Right atrium auricular region (tissue), 2 donors: ENCODE measurements around the gene S1PR5. TPM values are rescaled to one million over a fixed set of nuclear protein-coding genes. Genes with fewer than 3 reads are reported as not detected.
A peak's percentile ranks its signal among the peaks of the same experiment; 100 is the strongest.
"Not testable (repeated sequence)": the region's sequence is repeated elsewhere in the genome, so short reads cannot be mapped to it uniquely, and the experiment has no call there.

Source experiments
- DNase-seq: peaks from one replicate; pipeline ENCODE4 v3.0.0-alpha.2; 2019; ENCODE audit warnings: low spot score
- H3K27ac ChIP-seq, 2 donors: fragments of 200-600 bp; sonication (generic); 1 replicate in 1 of 2; 2 replicates in 1 of 2; pipeline ENCODE4 v1.5.1; 2016 to 2019
- H3K27me3 ChIP-seq, 2 donors: fragments of 200-600 bp; sonication (generic); one replicate each; pipeline versions ENCODE4 v1.5.1 to v1.6.0; 2017 to 2019
- H3K36me3 ChIP-seq: fragments of 200-600 bp; sonication (generic); one replicate; pipeline ENCODE4 v1.5.1; 2016
- H3K4me1 ChIP-seq, 2 donors: fragments of 200-600 bp; sonication (generic); one replicate each; pipeline versions ENCODE4 v1.5.1 to v1.6.0; 2017 to 2019
- H3K4me3 ChIP-seq, 2 donors: fragments of 200-600 bp; sonication (generic); 1 replicate in 1 of 2; 2 replicates in 1 of 2; pipeline ENCODE4 v1.5.1; 2017 to 2019; ENCODE audit warnings: mild to moderate bottlenecking in 1 of 2, moderate library complexity in 1 of 2
- H3K9me3 ChIP-seq, 2 donors: fragments of 200-600 bp; sonication (generic); one replicate each; pipeline ENCODE4 v1.5.1; 2019
- CTCF ChIP-seq, 2 donors: fragments of 200-600 bp; sonication (generic); IDR thresholded peaks; one replicate each; pipeline ENCODE4 v1.5.1; 2019; ENCODE audit warnings: antibody characterized with exemption in 2 of 2
- total RNA-seq, 2 donors: library from RNA; depleted of rRNA; stranded (reverse); fragments of >200 nt; gene quantifications; one replicate each; pipeline ENCODE4 v1.1.0, GENCODE V29; 2016

The S1PR5 gene
- total RNA-seq, 2 donors from 2014 or later = 0.12 to 0.59 TPM

GRCh38 chr19:10533646-10534386, 16.6 kb upstream of the S1PR5 start:
- H3K4me1 ChIP-seq = no peaks in the 10 kb centered on the region
- TF ChIP-seq CTCF (IDR thresholded peaks at IDR 0.05) = no peak
- H3K4me3 ChIP-seq = no peak overlapping the region
- no peaks in the 10 kb centered on the region for H3K36me3 ChIP-seq
- no peak for DNase-seq
- H3K27ac ChIP-seq = peak overlapping the region in 1 of 2 donors; percentile 6
- H3K27me3 ChIP-seq = no peaks in the 10 kb centered on the region
- H3K9me3 ChIP-seq = no peaks in the 10 kb centered on the region

- Histone ChIP-seq H3K4me3 (no peak overlapping the region), H3K27me3 (no peaks in the 10 kb centered on the region), H3K27ac (no peak overlapping the region), H3K9me3 (no peaks in the 10 kb centered on the region), H3K4me1 (no peaks in the 10 kb centered on the region), H3K36me3 (no peaks in the 10 kb centered on the region)
- DNase-seq = no peak
- no peak for TF ChIP-seq CTCF (IDR thresholded peaks at IDR 0.05)
Observed at GRCh38 chr19:10532457-10532856, 15.2 kb upstream of the S1PR5 start.

GRCh38 chr19:10526887-10527286, 9.6 kb upstream of the S1PR5 start:
- not testable (repeated sequence) for H3K4me1 ChIP-seq, H3K27ac ChIP-seq, H3K27me3 ChIP-seq, H3K9me3 ChIP-seq, H3K36me3 ChIP-seq, H3K4me3 ChIP-seq, DNase-seq

- H3K36me3 ChIP-seq = no peaks in the 10 kb centered on the region
- no peak overlapping the region for H3K27ac ChIP-seq
- no peaks in the 10 kb centered on the region for H3K27me3 ChIP-seq
- H3K9me3 ChIP-seq = no peaks in the 10 kb centered on the region
- no peak for DNase-seq
- TF ChIP-seq CTCF (IDR thresholded peaks at IDR 0.05) = no peak
- no peak overlapping the region for H3K4me3 ChIP-seq
- no peaks in the 10 kb centered on the region for H3K4me1 ChIP-seq
Observed at GRCh38 chr19:10525636-10526035, 8.4 kb upstream of the S1PR5 start.

GRCh38 chr19:10523135-10523636, 5.9 kb upstream of the S1PR5 start:
- Histone ChIP-seq H3K9me3 (no peaks in the 10 kb centered on the region), H3K27me3 (peaks cover 0 to 5% of the 10 kb centered on the region in 2 donors), H3K36me3 (no peaks in the 10 kb centered on the region), H3K27ac (no peak overlapping the region), H3K4me1 (peaks cover 0 to 9% of the 10 kb centered on the region in 2 donors), H3K4me3 (no peak overlapping the region)
- DNase-seq = no peak
- TF ChIP-seq CTCF (IDR thresholded peaks at IDR 0.05) = no peak

GRCh38 chr19:10521461-10522171, 4.4 kb upstream of the S1PR5 start:
- no peak for DNase-seq
- Histone ChIP-seq H3K27ac (no peak overlapping the region), H3K4me1 (peaks cover 0 to 23% of the 10 kb centered on the region in 2 donors), H3K4me3 (no peak overlapping the region), H3K27me3 (peaks cover 5 to 9% of the 10 kb centered on the region in 2 donors), H3K36me3 (no peaks in the 10 kb centered on the region), H3K9me3 (no peaks in the 10 kb centered on the region)
- no peak for TF ChIP-seq CTCF (IDR thresholded peaks at IDR 0.05)
